ENCODE results near the gene NCK1.
A peak's percentile ranks its signal among the peaks of the same experiment; 100 is the strongest.

Gene NCK1

DNA sequence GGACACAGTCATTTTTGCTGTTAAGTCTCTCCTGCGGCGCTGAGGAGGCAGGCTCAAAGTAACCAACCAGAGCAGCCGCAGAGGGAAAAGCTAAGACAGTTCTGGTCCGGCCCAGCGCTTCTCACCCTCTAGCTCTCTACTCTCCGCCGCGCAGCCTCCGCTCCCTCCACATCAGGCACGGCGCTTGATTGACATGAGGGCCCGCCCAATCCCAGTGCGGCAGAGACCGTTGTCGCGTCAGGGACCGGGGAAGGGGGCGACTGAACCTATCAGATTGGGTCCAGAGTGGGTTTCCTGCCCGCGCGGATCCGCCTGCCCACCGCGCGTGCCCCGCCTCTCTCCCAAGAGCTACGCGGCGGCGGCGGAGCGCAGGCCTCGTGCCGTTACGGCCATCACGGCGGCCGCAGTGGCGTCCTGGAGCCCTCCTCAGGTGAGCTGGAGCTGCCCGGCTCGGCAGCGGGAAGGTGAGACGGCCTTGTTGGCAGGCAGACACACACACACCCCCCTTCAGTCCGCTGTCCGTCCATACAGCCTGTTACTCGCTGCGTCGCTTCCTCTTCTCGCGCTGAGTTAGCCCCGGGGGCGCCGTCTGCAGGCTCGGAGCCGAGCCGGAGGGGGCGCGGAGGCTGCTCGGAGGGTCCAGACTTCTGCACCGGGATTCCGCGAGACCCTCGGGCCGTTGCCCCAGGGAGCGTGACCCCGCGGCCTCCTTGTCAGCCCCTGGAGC is at the start of gene NCK1:
NCK1 (plus strand) TSS at position 319 of the 727 bp plus-strand sequence. CDS start 65,794 bp downstream, outside the sequence.
- ATAC-seq = peak; percentile 99
- DNase-seq = peak; percentile 96

DNA sequence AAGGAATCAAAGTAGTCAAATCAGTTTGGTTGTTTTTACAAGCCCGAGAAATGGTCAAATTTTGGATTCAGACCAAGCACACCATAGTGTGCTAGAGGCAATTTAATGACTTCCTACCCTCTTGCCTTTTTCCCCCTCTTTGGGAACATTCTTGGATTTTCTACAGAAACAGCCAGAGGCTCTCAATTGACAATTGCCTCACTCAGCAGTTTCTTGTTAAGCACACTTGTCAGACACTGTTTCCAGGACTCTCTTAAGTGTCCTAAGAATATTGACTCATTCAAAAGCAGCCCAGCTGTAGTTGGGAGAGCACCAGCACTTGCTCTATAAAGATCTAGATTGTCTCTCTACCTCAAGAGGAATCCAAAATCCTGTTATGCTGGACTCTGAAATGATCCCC is 44.6 kb upstream of the NCK1 start:
- ATAC-seq (no peak), DNase-seq (no peak)

DNA sequence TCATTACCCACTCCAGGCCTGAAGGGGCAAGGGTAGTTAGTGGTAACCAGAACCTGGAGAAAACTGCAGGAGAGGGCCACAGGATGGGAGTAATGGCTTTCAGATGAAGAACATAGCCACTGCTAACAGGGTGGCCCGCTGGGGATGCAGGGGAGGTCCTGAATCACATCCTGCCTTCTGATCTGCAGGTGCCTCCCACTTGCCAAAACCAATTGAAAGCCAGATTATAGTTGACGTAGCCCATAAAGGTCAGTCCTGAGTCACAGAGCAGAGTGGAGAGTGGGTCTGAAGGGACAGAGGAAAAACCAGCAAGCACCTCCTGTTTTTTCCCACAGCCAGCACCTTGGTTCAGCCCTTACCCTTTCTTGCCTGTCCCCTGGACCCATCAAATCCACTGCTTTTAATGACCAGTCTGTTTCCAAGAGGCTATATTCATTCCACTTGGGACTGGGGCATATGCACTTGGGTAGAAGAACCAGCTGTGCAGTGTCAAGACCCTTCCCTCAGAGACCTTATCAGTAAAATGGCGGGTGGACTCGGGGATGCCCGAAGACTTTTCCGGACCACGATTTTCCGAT is 43.7 kb upstream of the NCK1 start:
- DNase-seq = peak; percentile 71
- ATAC-seq = peak; percentile 97

DNA sequence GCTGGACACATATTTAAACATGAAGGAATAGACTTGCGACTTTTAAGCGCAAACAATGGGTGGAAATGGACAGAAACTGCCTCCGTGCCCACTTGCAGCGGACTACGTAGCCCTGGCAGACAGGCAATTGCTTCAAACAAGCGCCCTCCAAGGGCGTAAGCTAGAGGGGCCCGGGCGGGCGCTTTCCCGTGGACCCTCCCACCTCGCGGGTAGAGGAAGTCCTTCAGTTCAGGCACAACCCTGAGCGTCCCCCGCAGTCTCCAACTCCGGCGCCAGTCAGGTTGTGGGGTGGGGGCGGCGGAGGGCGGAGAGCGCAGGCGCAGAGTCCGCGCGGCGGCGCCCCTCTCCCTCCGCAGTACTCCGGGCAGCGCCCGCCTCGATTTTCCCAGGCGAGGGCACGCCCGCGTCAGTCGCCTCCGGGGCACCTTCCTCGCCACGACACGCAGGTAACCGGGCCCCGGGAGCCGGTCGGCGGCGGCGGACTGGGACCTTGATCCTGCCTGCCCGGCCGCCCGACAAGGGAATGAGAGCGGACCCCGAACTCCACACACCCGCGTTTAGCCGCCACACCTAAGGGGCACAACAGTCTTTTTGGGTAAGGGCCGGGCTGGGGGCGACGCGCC is 43.1 kb upstream of the NCK1 start, which contains the start of gene SLC35G2:
SLC35G2 (plus strand) TSS at position 358 of the 623 bp plus-strand sequence. CDS start 35,335 bp downstream, outside the sequence.
- peak; percentile 72 for ATAC-seq
- peak; percentile 69 for DNase-seq

DNA sequence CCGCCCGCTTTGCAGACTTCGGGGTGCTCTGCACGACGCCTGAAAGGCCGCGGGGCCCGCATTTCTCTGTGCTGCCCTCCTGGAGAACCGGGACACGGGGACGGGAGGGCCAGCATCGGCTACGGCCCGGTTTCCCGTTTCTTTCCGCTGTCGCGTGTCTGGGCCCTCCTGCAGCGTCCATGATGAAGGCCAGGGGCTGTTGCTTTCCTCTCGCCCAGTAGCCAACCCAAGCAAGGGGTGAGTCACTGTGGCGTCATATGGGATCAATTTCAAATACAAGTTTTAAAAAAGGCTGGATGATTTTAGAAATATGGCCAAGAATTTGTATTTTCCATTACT is 42.6 kb upstream of the NCK1 start:
- DNase-seq (peak; percentile 54), ATAC-seq (peak; percentile 12)

DNA sequence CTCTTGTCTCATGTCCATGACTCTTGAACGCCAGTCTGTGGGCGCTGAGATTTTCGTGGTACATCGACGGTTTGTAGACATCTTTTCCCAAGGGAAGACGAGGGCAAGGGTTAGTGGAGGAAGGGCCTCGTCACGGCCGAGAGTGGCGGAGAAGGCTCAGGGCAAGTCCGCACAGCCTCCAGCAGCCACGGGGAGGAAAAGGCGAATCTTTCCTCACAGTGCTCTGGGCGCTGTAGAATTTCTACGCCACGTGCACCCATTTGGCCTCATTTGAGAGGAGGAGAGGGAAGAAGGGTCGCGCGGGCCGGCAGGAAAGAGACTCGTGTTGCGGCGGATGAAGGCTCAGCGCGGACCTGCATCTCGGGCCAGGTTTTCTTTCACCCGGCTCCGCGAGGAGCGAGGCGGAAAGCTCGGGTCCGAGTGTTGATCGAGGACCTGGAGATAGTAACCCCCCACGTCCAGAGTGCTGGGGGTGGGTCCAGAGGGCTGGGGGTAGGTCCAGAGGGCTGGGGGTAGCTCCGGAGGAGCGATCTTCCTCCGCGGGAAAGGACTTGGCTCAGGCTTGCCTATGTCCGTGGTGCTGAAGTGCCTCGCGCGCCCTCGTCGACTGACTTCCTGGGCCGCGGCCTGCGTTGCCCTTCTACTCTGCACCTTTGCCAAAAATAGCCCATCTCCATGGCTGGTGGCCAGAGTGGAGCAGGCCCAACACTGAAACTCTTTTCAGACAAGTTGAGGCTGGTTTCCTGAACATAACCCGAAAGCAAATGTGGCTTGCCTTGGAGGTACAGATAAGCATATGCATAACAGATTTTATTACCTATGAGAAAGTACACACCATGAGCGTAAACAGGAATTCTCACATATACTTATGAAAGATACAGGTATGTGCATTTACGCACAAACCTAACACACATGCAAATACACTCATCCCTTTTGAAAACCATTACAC is 42.0 kb upstream of the NCK1 start:
- peak; percentile 52 for DNase-seq
- no peak for ATAC-seq

DNA sequence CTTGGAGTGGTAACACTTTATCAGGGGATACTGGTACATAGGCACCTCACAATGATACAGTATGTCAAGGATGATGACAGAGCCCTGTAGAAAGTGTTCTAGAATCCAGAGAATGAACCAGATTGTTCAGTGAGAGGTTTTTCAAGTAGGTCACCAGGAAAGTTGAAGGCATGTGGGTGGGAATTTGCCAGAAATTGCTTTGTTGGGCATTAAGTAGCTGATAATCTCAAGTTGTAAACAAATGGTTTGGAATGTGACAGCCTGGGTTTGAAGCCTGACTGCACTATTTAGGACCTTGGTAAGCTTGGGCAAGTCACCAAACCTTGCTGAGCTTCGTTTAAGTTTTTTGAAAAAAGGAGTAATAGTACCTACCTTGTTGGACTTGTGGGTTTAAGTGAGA is 30.5 kb upstream of the NCK1 start:
- no peak for DNase-seq
- no peak for ATAC-seq

DNA sequence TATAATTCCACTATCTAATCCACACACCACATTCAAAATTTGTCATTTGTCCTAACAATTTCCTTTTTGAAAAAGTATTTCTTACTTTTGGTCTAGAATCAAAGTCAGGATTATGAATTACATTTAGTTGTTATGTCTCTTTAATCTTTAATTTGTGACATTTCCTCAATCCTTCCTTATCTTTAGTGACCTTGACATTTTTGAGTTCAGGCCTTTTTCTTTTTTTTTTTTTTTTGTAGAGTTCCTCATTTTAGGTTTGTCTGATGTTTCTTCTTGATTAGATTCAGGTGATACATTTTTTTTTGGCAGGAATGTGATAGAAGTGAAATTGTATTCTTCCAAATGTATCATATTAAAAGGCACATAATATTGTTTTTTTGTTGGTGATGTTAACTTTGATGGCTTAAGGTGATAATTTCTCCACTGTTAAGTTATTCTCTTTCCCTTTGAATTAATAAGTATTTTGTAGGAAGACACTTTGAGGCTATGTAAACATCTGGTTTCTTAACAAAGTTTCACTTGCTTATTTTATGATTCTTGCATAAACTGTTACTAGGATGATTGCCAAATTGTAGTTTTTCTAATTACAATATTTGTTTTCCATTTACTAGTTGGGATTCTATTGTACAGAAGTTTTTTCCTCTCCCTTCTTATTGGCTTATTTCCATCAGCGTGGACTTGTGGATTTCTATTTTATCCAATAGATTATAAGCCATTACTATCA is 26.8 kb upstream of the NCK1 start:
- no peak for ATAC-seq
- no peak for DNase-seq

DNA sequence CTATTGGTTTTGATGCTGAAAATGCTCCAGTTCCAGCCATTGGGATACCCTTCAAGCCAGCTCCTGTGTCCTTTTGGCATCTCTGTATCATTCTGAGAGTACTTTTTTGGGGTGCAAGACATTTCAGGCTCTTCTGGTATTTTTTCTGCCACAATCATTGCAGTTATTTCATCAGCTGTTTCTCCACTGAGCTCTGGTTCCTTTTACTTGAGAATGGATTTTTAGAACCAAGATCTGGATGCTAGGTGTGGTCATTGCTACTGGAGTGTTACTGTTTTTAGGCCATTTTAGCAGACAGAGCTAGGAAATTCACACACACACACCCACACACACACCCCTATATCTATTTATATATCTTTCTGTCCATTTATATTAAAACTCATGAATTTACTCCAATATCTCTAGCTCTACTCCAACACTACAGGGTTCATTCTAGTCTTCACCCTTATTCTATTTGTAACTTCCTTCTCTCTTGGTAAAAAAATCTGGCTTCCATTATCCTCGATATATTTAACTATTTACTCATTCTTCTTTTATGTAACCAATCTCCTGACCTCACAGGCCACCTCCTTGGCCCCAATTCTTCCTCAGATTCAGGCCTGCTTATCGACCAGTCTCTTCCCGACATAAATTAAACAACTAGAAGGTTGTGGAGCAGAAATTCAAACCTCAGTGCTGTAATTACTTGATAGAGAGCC is 26.0 kb upstream of the NCK1 start:
- DNase-seq (no peak), ATAC-seq (no peak)

DNA sequence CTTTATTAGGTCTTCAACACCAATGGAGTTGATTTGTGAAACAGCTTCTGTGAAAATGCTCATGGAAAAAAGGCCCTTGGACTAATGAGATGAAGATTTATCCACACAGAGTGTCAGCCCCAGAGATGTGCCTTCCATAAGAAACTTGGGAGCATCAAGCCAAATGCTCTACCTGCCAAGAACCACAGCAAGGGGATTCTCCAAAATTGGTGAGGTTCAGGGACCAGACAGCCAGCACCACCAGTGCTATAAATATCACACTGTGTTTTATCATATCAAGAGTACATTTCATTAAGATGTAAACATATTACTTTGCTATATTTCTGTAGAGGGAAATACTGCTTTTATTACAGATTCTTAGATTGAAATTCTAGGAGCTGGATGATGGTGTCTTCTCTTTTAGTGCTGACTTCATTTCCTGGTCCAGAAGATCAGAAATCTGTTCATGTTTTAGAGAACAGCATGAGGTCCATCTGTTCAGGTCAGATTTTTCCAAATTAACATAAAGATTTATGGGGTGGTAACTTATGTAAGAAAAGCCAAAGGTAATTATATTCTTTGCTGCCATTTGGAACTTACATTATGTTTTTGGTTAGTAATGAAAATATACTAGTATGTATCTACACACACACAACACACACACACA is 25.4 kb upstream of the NCK1 start:
- ATAC-seq (no peak), DNase-seq (no peak)

DNA sequence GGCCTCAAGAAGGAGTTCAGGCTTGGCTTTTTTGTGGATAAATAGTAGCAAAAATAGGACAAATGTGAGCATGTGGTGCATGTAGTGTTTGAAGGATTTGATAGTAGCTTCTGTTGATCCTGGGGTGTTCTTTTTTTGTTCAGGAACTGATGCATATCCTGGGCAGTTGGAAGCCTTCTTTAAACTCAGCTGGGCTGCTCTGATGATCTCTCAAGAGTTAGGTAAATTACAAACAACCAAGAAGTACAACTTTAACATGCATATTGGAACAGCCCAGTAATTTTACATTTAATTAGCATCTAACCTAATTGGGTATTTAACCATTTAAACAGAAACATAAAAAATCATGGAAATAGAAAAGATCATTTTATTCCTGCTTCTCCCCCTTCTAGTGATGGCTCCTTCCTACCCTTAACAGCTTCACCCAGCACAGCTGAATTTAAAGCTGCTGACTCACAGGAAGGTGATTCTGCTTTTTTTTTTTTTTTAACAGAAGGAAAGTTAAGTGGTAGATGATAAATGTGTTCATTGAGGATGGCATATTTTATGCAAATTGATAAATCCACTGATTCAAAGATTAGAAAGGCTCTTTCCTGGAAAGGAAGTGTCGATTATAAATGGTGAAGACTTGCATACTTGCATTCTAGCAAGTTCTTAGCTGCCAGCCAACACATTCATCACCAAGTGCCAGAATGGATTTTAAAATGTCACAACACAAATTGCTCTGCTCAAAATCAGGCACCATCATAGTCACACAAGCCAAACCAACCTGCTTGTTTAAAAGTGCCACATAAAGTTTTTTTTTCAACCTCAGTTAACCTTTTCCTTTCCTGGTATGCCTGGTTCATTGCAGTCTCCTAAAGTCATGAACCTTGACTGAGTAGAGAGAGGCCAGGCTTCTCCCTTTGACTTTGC is 23.1 kb upstream of the NCK1 start:
- DNase-seq (no peak), ATAC-seq (peak; percentile 28)

DNA sequence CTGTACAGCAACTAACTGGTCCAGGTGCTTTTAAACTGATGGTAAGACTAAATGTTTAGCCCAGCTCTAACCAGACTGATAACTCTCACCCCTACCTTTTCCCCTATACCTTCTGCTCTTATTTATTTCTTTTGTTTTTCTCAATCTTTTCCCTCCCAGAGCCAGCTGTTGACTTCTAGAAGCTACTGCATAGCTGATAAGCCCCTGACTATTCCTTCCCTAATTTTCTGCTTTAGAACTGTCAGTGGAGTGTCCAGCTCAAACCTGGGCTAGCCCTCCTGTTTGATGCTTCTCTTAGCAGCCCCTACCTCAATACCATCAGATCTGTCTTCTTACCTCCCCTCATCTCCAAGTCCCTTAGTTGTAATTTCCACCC is 22.5 kb upstream of the NCK1 start:
- DNase-seq (no peak), ATAC-seq (no peak)

DNA sequence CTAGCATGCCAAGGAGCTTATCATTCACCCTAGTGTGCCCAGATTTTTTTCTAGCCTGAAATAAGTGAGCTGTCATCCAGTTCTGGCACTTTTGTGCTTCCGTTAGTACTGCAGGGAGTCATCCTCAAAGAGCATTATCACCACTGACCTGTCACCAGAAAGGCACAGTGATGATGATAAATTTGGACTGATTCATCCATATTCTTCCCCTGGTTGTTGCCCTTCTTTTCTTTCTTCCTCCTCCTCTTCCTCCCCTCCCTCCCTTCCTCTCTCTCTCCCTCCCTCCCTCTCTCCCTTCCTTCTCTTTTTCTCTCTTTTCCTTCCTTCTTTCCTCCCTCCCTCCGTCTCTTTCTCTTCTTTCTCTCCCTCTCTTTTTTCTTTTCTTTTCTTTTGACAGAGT is 21.8 kb upstream of the NCK1 start:
- ATAC-seq (no peak), DNase-seq (no peak)

DNA sequence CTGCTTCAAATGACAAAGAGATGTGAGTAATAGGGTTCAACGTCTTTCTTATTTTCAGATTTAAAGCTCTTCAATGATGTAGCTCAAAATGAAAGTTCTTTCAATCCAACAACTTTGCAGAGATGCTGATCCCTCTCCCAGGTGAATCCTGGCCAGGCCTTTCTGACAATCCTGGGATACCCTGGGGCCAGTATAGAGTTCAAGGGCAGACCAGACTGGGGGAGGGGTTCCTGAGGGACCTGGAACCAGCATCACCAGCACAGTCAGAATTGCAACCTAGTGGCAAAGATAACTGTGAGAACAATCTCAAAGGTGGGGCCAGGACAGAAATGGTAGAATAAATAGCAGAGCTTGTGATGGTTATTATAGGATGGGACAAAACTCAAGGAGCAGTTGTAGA is 19.7 kb upstream of the NCK1 start:
- DNase-seq (no peak), ATAC-seq (no peak)

DNA sequence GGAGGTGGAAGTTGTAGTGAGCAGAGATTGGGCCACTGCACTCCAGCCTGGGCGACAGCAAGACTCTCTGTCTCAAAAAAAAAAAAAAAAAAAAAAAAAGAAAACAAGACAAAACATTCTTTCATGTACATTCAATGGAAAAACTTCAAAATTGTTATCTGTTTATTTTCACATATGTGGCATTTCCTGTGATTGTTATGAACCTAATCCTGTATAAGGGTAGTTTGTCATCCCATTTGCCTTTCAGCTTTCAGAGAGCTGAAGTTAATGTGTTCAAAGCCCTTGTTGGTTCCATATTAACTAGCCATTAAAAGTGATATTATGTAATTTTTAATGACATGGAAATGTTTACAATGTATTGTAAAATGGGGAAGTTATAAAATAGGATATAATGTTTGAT is 17.3 kb upstream of the NCK1 start:
- ATAC-seq = no peak

DNA sequence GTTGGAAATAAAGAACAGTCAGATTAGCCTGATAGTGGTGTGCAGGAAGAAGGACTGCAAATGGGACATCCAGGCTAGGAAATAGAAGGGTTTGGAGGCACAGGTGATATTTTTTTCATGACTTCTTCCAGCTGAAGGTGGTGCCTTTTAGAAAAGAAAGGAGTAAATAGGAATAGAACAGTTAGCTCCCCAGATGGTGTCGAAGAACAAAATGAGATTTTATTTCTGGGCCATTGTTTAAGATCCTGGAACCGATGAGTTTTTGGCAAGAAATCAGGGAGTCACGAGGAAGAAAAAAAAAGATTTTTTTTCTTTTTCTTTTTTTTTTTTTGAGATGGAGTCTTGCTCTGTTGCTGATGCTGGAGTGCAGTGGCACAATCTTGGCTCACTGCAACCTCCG is 9.8 kb upstream of the NCK1 start:
- ATAC-seq (no peak), DNase-seq (no peak)

More for the DNA sequence above, 17.3 kb upstream of the NCK1 start:
- no peak for DNase-seq

DNA sequence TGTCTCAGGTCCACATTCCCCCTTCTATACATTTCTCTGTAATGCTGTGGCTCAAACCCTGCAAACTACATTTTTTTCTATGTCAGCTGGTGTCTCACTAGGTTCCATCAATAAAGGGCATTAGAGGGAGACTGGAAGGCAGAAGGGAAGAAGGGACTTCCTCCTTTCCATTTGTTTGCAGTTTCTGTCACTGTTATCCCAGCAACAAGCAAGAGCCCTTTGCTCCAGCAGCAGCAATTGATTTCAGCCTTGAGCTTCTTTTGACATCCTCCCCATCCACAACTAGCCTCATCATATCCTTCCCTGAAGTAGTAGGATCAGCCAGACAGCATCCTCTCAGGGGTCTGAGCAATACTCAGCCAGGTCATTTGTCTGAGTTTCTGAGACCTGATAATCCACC is 5.3 kb upstream of the NCK1 start:
- ATAC-seq (no peak), DNase-seq (no peak)

DNA sequence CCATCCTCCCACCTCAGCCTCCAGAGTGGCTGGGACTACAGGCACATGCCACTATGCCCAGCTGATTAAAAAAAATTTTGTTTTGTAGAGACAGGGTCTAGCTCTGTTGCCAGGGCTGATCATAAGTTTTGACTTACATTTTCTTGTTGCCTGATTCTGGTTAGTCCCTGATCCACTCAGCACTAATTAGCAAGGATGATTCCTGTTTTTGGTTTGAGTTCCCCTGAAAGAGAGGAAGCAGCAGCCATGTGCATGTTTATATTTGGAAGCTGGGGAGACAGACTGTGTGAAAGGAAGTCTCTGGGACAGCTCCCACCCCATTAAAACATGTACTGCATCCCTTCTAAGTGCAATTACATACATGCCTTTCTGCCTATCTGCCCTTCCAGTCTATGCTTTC is 3.6 kb upstream of the NCK1 start:
- no peak for ATAC-seq
- no peak for DNase-seq

DNA sequence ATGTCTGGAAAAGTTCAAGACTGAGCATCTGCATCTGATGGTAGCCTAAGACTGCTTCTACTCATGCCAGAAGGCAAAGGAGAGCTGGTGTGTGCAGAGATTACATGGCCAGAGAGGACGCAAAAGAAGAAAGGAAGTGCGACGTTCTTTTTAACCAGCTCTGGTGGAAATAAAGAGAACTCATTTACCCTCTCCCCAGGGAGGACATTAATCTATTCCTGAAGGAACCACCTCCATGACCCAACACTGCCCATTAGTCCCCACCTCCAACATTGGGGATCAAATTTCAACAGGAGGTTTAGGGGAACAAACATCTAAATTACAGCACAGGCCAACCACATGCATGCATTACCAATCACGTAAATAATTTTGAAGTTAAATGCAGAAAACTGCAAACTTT is 1.5 kb upstream of the NCK1 start:
- no peak for DNase-seq
- no peak for ATAC-seq
